ENCODE data around the gene E2F2. TPM values are rescaled to one million over a fixed set of nuclear protein-coding genes. Genes with fewer than 3 reads are reported as not detected.

Gene E2F2
- total and polyA plus RNA-seq, 7 donors, result 0.03 to 0.32 (median 0.06) TPM; not detected in 2

DNA sequence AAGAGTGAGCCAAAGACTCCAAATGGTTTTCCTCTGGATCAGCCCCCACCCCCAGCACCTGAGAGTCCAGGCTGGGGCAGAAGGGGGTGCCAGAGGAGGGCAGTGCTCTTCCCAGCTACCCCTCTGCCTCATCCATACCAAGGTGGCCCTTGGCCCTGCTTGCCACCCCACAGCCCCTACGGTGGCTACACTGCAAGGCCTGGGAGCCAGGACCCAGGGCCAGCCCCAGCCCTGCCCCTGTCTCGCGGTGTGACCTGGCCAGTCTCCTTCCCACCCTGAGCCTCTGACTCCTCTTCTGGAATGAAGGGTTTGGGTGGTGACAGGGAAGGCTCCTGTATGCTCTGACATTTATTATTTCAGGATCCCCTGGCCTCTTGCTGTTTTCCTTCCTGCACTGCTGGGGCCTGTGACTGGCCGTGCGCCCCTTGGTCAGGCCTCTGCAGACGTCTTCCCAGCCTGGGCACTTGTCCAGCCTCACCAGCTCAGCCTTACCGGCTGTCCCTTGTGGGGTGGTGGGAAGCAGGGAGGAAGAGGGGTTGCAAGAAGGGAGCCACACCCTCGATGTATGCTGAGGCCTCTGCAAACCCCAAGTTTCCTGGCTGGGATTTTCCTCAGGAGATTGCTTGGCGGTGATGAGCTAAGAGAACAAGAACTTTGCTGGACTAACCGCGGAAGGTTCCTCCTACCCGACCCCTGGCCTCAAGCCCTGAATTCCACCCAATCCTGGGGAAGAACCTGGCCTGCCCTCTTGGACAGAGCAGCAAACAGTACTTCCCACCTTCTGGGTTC is 60.6 kb downstream of the E2F2 start:
- H3K27me3 ChIP-seq (ENCODE audit: insufficient read depth in 3 of 3, low read length in 2 of 3), result no peaks in the 10 kb centered on the region
- H3K36me3 ChIP-seq (ENCODE audit: insufficient read depth in 1 of 2, low read depth in 1 of 2), result no peaks in the 10 kb centered on the region
- no peaks in the 10 kb centered on the region for H3K9me3 ChIP-seq
- peak overlapping the region; percentile 53 for H3K27ac ChIP-seq
- intact Hi-C loops (cut with DNase I), result loop anchor here in 1 of 2 donors (5.0 kb wide), 1 partner anchor 33 kb away; no protein-coding TSS in a partner anchor
- no peak overlapping the region for H3K4me3 ChIP-seq
- peaks cover 48% of the 10 kb centered on the region for H3K4me1 ChIP-seq
- ATAC-seq (peak; percentile 10 to 38 (median 24)), DNase-seq (peak; percentile 80 to 82)
- no peak for TF ChIP-seq CTCF (IDR thresholded peaks at IDR 0.05)
- WGBS, 3 donors, result 33 to 49% (median 35%) methylated on average over 11 to 12 of the region's 12 CpGs

DNA sequence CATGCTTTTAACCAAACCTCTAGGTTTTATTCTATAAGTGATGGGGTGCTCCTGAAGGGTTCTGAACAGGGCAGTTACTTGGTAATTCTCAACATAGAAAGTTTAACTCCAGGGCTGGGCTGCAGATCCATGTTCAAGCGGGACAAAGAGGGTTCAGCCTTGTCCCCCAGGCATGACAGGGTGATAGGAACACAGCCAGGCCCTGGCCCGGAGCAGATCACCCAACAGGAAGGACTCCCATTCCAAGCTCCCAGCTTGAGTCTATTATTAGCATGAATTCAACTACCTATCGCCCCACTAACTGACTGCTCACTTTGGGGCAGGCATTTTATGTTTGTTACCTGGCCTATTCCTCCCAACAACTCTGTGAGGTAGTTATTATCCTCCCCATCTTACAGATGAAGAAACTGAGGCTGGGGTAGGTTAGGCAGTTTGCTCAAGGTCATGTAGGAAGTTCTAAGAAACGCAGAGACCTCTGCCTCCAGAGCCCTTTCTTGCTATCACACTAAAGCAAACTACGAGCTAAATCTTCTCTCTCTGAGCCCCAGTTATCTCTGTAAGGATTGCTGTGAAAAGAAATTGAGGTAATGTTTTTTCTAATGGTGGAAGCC is 61.6 kb downstream of the E2F2 start:
- no peak for TF ChIP-seq CTCF (IDR thresholded peaks at IDR 0.05)
- Histone ChIP-seq H3K4me1 (peaks cover 40% of the 10 kb centered on the region), H3K36me3 (ENCODE audit: insufficient read depth in 1 of 2, low read depth in 1 of 2) (no peaks in the 10 kb centered on the region), H3K27ac (peak overlapping the region; percentile 53), H3K4me3 (no peak overlapping the region), H3K9me3 (no peaks in the 10 kb centered on the region), H3K27me3 (ENCODE audit: insufficient read depth in 3 of 3, low read length in 2 of 3) (no peaks in the 10 kb centered on the region)
- 38 to 50% (median 44%) methylated on average over 5 of the region's 5 CpGs for WGBS, 3 donors
- DNase-seq (no peak), ATAC-seq (no peak)
- intact Hi-C loops (cut with DNase I), result no loop called here

GRCh38 chr1:23466423-23466989 is 64.5 kb downstream of the E2F2 start:
- H3K4me3 ChIP-seq, result no peak overlapping the region
- no peaks in the 10 kb centered on the region for H3K36me3 ChIP-seq (ENCODE audit: insufficient read depth in 1 of 2, low read depth in 1 of 2)
- WGBS, 3 donors, result 98 to 100% (median 100%) methylated on average over 3 of the region's 3 CpGs
- ATAC-seq (no peak), DNase-seq (no peak)
- H3K27ac ChIP-seq, result no peak overlapping the region
- no peaks in the 10 kb centered on the region for H3K9me3 ChIP-seq
- H3K27me3 ChIP-seq (ENCODE audit: insufficient read depth in 3 of 3, low read length in 2 of 3), result no peaks in the 10 kb centered on the region
- peaks cover 31% of the 10 kb centered on the region for H3K4me1 ChIP-seq
- no peak for TF ChIP-seq CTCF (IDR thresholded peaks at IDR 0.05)
- intact Hi-C loops (cut with DNase I), result no loop called here

- ATAC-seq (no peak), DNase-seq (no peak)
- H3K4me3 ChIP-seq, result no peak overlapping the region
- no peaks in the 10 kb centered on the region for H3K9me3 ChIP-seq
- no peak overlapping the region for H3K27ac ChIP-seq
- 88 to 95% (median 94%) methylated on average over 3 of the region's 3 CpGs for WGBS, 3 donors
- intact Hi-C loops (cut with DNase I), result no loop called here
- peaks cover 5% of the 10 kb centered on the region for H3K4me1 ChIP-seq
- no peak for TF ChIP-seq CTCF (IDR thresholded peaks at IDR 0.05)
- H3K27me3 ChIP-seq (ENCODE audit: insufficient read depth in 3 of 3, low read length in 2 of 3), result no peaks in the 10 kb centered on the region
- no peaks in the 10 kb centered on the region for H3K36me3 ChIP-seq (ENCODE audit: insufficient read depth in 1 of 2, low read depth in 1 of 2)
These were observed 67.7 kb downstream of the E2F2 start for GRCh38 chr1:23463286-23463685.
